B cell (primary cell): ENCODE results near the gene DMXL1.

Source experiments
- EZH2 ChIP-seq: IDR thresholded peaks from 2 replicates; pipeline ENCODE4 v1.6.1; 2012; ENCODE audit warnings: borderline replicate concordance, low read depth, mild to moderate bottlenecking, moderate library complexity, low read length; ENCODE audit not compliant: insufficient read depth, poor library complexity, severe bottlenecking
- TF ChIP-seq, protein P1 (sequence below): fragments of 200-600 bp; IDR thresholded peaks from one replicate; pipeline ENCODE4 v1.8.0; 2022; ENCODE audit warnings: antibody characterized with exemption, mild to moderate bottlenecking

DNA sequence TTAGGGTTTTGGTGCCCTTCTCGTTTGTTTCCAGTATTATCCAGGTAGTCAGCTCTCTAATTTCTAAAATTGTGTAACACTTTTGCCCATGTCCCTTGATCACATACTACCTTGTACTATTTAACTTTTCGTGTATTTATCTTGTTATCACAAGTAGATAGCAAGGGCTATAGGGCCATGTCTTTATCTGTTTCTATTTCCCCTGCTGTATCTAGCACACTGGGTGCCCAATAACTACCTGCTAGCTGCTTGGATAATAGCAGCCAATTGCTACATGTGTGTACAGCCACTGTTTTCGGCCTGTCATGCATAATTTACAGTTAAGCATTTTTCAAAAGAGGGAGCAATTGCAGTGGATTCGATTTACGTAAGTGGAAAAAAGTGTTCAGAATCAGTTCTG, 220.2 kb downstream of the DMXL1 start:
- TF ChIP-seq, protein P1, sequence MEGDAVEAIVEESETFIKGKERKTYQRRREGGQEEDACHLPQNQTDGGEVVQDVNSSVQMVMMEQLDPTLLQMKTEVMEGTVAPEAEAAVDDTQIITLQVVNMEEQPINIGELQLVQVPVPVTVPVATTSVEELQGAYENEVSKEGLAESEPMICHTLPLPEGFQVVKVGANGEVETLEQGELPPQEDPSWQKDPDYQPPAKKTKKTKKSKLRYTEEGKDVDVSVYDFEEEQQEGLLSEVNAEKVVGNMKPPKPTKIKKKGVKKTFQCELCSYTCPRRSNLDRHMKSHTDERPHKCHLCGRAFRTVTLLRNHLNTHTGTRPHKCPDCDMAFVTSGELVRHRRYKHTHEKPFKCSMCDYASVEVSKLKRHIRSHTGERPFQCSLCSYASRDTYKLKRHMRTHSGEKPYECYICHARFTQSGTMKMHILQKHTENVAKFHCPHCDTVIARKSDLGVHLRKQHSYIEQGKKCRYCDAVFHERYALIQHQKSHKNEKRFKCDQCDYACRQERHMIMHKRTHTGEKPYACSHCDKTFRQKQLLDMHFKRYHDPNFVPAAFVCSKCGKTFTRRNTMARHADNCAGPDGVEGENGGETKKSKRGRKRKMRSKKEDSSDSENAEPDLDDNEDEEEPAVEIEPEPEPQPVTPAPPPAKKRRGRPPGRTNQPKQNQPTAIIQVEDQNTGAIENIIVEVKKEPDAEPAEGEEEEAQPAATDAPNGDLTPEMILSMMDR = no peak
- no peak for TF ChIP-seq EZH2
